KMS-11 (cell line): ENCODE measurements around the gene GBGT1.

Experiments
- H2AFZ ChIP-seq: fragments of 200-600 bp; sonication (generic); 2 replicates; pipeline ENCODE4 v1.6.1; 2016; ENCODE audit warnings: antibody characterized with exemption, mixed run types, low read depth
- H3K27ac ChIP-seq: fragments of 200-600 bp; sonication (generic); 2 replicates; pipeline ENCODE4 v1.6.1; 2016; ENCODE audit warnings: mild to moderate bottlenecking, mixed run types
- H3K27me3 ChIP-seq: fragments of 200-600 bp; sonication (generic); 2 replicates; pipeline ENCODE4 v1.6.1; 2017; ENCODE audit warnings: mild to moderate bottlenecking, low read depth, mixed run types, moderate library complexity; ENCODE audit not compliant: insufficient read depth
- H3K36me3 ChIP-seq: fragments of 200-600 bp; sonication (generic); 2 replicates; pipeline ENCODE4 v1.6.1; 2017; ENCODE audit warnings: mild to moderate bottlenecking, mixed run types; ENCODE audit not compliant: insufficient read depth
- H3K4me1 ChIP-seq: fragments of 200-600 bp; sonication (generic); 2 replicates; pipeline ENCODE4 v1.6.1; 2016; ENCODE audit warnings: mild to moderate bottlenecking, low read depth, mixed run types; ENCODE audit not compliant: poor library complexity, severe bottlenecking
- H3K4me2 ChIP-seq: fragments of 200-600 bp; sonication (generic); 2 replicates; pipeline ENCODE4 v1.7.0; 2016; ENCODE audit warnings: mild to moderate bottlenecking, mixed run types
- H3K4me3 ChIP-seq: fragments of 200-600 bp; sonication (generic); IDR thresholded peaks from 2 replicates; pipeline ENCODE4 v1.6.1; 2017; ENCODE audit warnings: low read depth, low read length, mixed read lengths; ENCODE audit not compliant: insufficient read depth
- H3K79me2 ChIP-seq: fragments of 200-600 bp; sonication (generic); 2 replicates; pipeline ENCODE4 v1.6.1; 2016; ENCODE audit warnings: low read depth, mixed run types; ENCODE audit not compliant: insufficient read depth
- H3K9ac ChIP-seq: fragments of 200-600 bp; sonication (generic); 2 replicates; pipeline ENCODE4 v1.6.1; 2016; ENCODE audit warnings: mild to moderate bottlenecking, mixed run types
- H4K20me1 ChIP-seq: fragments of 200-600 bp; sonication (generic); 2 replicates; pipeline ENCODE4 v1.6.1; 2016; ENCODE audit warnings: mild to moderate bottlenecking, mixed run types; ENCODE audit not compliant: insufficient read depth
- CTCF ChIP-seq: fragments of 200-600 bp; sonication (generic); conservative IDR thresholded peaks from 2 replicates; pipeline ENCODE4 v1.6.1; 2017; ENCODE audit warnings: low read depth, mild to moderate bottlenecking, antibody characterized with exemption, low read length, moderate library complexity, mixed read lengths

GBGT1 gene

GRCh38 chr9:133148199-133149129, 15.2 kb downstream of the GBGT1 start:
- H3K4me1 ChIP-seq = peaks cover 39% of the 10 kb centered on the region
- TF ChIP-seq CTCF = no peak
- H2AFZ ChIP-seq = peak overlapping the region; percentile 26; the same call in 1 of the 2 replicates
- H3K27me3 ChIP-seq = no peaks in the 10 kb centered on the region
- H3K9ac ChIP-seq = peak overlapping the region; percentile 79
- H3K36me3 ChIP-seq = no peaks in the 10 kb centered on the region
- peaks cover 30% of the 10 kb centered on the region for H3K79me2 ChIP-seq
- H3K4me2 ChIP-seq = peak overlapping the region; percentile 90
- H4K20me1 ChIP-seq = no peaks in the 10 kb centered on the region
- peak overlapping the region; percentile 62 for H3K4me3 ChIP-seq
- peak overlapping the region; percentile 91 for H3K27ac ChIP-seq

- no peaks in the 10 kb centered on the region for H4K20me1 ChIP-seq
- H2AFZ ChIP-seq = no peak overlapping the region
These were observed 16.1 kb downstream of the GBGT1 start for GRCh38 chr9:133147412-133148198.

GRCh38 chr9:133146746-133147411, 16.8 kb downstream of the GBGT1 start:
- H3K79me2 ChIP-seq = peaks cover 37% of the 10 kb centered on the region
- no peak for TF ChIP-seq CTCF
- H3K4me3 ChIP-seq = no peak overlapping the region
- H3K4me1 ChIP-seq = peaks cover 39% of the 10 kb centered on the region
- peak overlapping the region; percentile 91; the same call in 1 of the 2 replicates for H3K27ac ChIP-seq
- no peaks in the 10 kb centered on the region for H3K36me3 ChIP-seq
- no peaks in the 10 kb centered on the region for H3K27me3 ChIP-seq
- peak overlapping the region; percentile 79; the same call in 1 of the 2 replicates for H3K9ac ChIP-seq
- H4K20me1 ChIP-seq = no peaks in the 10 kb centered on the region
- peak overlapping the region; percentile 90 for H3K4me2 ChIP-seq
- no peak overlapping the region for H2AFZ ChIP-seq

More at GRCh38 chr9:133147412-133148198, 16.1 kb downstream of the GBGT1 start:
- peaks cover 37% of the 10 kb centered on the region for H3K79me2 ChIP-seq
- H3K9ac ChIP-seq = peak overlapping the region; percentile 79
- peak overlapping the region; percentile 62 for H3K4me3 ChIP-seq
- peak overlapping the region; percentile 90 for H3K4me2 ChIP-seq
- H3K4me1 ChIP-seq = peaks cover 39% of the 10 kb centered on the region
- no peaks in the 10 kb centered on the region for H3K36me3 ChIP-seq
- H3K27me3 ChIP-seq = no peaks in the 10 kb centered on the region
- peak; percentile 88 for TF ChIP-seq CTCF
- H3K27ac ChIP-seq = peak overlapping the region; percentile 91
